HepG2 (cell line): ENCODE data around the gene DDC. TPM values are rescaled to one million over a fixed set of nuclear protein-coding genes. Genes with fewer than 3 reads are reported as not detected.

ENCODE experiments used
- ARNTL ChIP-seq: sonication (generic); formaldehyde crosslinking; IDR thresholded peaks from 2 replicates; pipeline ENCODE4 v1.4.0; 2020; ENCODE audit warnings: mild to moderate bottlenecking, missing genetic modification reagents
- DRAP1 ChIP-seq: IDR thresholded peaks from 2 replicates; pipeline ENCODE4 v1.6.1; 2016; ENCODE audit warnings: missing genetic modification reagents, missing compliant biosample characterization
- GPN1 ChIP-seq: sonication (generic); formaldehyde crosslinking; IDR thresholded peaks from 2 replicates; pipeline ENCODE4 v1.5.1; 2020; ENCODE audit warnings: missing genetic modification reagents, borderline replicate concordance
- IKZF5 ChIP-seq: IDR thresholded peaks from 2 replicates; pipeline ENCODE4 v1.6.1; 2018; ENCODE audit warnings: missing genetic modification reagents, mild to moderate bottlenecking, missing compliant biosample characterization
- IRF2 ChIP-seq: IDR thresholded peaks from 2 replicates; pipeline ENCODE4 v1.6.1; 2018; ENCODE audit warnings: missing genetic modification reagents, missing compliant biosample characterization
- MLXIP ChIP-seq: sonication (generic); formaldehyde crosslinking; IDR thresholded peaks from 2 replicates; pipeline ENCODE4 v1.9.0; 2021; ENCODE audit warnings: missing genetic modification reagents, borderline replicate concordance
- PAWR ChIP-seq: sonication (generic); formaldehyde crosslinking; IDR thresholded peaks from 2 replicates; pipeline ENCODE4 v1.4.0; 2020; ENCODE audit warnings: missing genetic modification reagents, mild to moderate bottlenecking, borderline replicate concordance
- RNF219 ChIP-seq: sonication (generic); formaldehyde crosslinking; IDR thresholded peaks from 2 replicates; pipeline ENCODE4 v1.5.0; 2020; ENCODE audit warnings: mild to moderate bottlenecking, missing genetic modification reagents
- SMAD3 ChIP-seq: sonication (generic); formaldehyde crosslinking; IDR thresholded peaks from 2 replicates; pipeline ENCODE4 v1.4.0; 2020; ENCODE audit warnings: missing genetic modification reagents
- ZBED4 ChIP-seq: sonication (generic); formaldehyde crosslinking; IDR thresholded peaks from 2 replicates; pipeline ENCODE4 v1.4.0; 2020; ENCODE audit warnings: missing genetic modification reagents, borderline replicate concordance
- ZBTB8A ChIP-seq: sonication (generic); formaldehyde crosslinking; IDR thresholded peaks from 2 replicates; pipeline ENCODE4 v1.4.0; 2020; ENCODE audit warnings: mild to moderate bottlenecking, low read depth, missing genetic modification reagents, borderline replicate concordance
- ZFP1 ChIP-seq: IDR thresholded peaks from 2 replicates; pipeline ENCODE4 v1.6.1; 2016
- ZNF530 ChIP-seq: sonication (generic); formaldehyde crosslinking; IDR thresholded peaks from 2 replicates; pipeline ENCODE4 v1.5.0; 2020; ENCODE audit warnings: low read depth, mild to moderate bottlenecking, missing genetic modification reagents
- ZNF740 ChIP-seq: sonication (generic); formaldehyde crosslinking; IDR thresholded peaks from 2 replicates; pipeline ENCODE4 v1.4.0; 2020; ENCODE audit warnings: missing genetic modification reagents
- ZSCAN31 ChIP-seq: sonication (generic); formaldehyde crosslinking; IDR thresholded peaks from 2 replicates; pipeline ENCODE4 v1.5.0; 2020; ENCODE audit warnings: low read depth, mild to moderate bottlenecking, missing genetic modification reagents
- polyA plus RNA-seq, 8 experiments: library from polyadenylated mRNA; depleted of rRNA in 3 of 8; stranded (reverse) in 7 of 8; unstranded in 1 of 8; fragments of >200 nt; fragmentation: Illumina TruSeq in 4 of 8; extraction: Trizol in 4 of 8; gene quantifications; 2 replicates each; pipeline versions ENCODE4 v1.2.1 to v1.2.3, GENCODE V29; 2011 to 2016; ENCODE audit warnings: low read depth in 4 of 8, missing spikeins in 1 of 8, mixed read lengths in 1 of 8; ENCODE audit not compliant: insufficient read depth in 1 of 8
- total RNA-seq, 5 experiments: library from RNA; depleted of rRNA; stranded (reverse); fragments of >200 nt; fragmentation: Illumina TruSeq; extraction: Trizol; gene quantifications; 2 replicates each; pipeline ENCODE4 v1.2.3, GENCODE V29; 2016; ENCODE audit warnings: low read depth in 1 of 5

Gene DDC
- total and polyA plus RNA-seq, 2 of the 13 experiments (the other 11 are each of a cell fraction or from before 2014, with no cell fraction given) = 11.7 to 93.3 TPM

DNA sequence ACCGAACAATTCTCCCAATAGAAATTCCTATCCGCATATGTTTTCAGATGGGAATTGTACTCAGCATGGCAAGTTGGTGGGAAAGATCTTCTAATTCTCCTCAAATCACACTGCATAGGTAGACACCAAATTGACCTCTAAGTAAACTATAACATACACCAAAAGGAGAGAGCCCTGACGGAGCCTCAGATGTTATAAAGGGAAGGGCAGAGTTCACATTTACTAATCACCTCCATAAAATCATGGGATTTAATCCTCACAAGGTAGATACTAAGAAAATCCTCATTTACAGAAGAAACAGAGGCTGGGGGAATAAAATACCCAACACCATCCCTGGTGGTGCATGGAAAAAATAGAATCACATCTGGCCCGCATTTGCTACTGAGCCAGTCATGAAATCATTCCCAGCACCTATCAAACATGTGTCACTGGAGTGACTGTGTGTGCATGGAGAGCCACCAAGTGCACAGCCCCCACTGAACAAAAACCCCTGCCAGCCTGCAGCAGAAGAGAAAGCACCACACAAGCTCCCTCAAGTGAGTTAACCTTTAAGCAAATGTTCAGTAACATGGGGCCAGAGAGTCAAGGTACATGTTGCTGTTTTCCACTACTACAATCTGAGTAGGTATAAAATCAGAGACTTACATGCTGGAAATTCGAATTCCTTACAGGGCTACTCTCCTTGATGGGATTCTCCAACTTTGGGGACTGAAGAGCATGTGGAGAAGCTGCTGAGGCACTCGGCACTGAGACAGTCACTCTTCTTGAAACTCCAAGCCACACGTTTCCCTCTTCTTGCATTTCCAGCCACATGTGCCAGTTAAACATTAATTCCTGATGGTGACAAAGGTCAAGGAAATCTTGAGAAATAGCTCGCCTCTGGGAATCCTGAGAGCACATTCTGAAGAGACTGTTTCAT, at the start of gene DDC (continued):
- TF ChIP-seq IRF2 (CRISPR knock-in tag) (peak; percentile 36; the same call in 1 of the 2 replicates), ZNF740 (CRISPR knock-in tag) (no peak), RNF219 (CRISPR knock-in tag) (no peak), SMAD3 (no peak), ARNTL (CRISPR knock-in tag) (peak; percentile 82), ZSCAN31 (no peak), PAWR (no peak), GPN1 (CRISPR knock-in tag) (no peak), ZBED4 (0 out of 2 replicates have a peak, but pooled peaks have one; percentile 30), ZNF530 (no peak), ZBTB8A (CRISPR knock-in tag) (no peak), DRAP1 (0 out of 2 replicates have a peak, but pooled peaks have one; percentile 16), IKZF5 (no peak), ZFP1 (CRISPR knock-in tag) (no peak), MLXIP (CRISPR knock-in tag) (no peak)
